Activated naive CD8-positive, alpha-beta T cell treated with anti-CD3 and anti-CD28 coated beads for 36 hours (primary cell): ENCODE measurements around the gene MEG3. TPM values are rescaled to one million over a fixed set of nuclear protein-coding genes. Genes with fewer than 3 reads are reported as not detected.

Experiments
- DNase-seq: peaks from one replicate; pipeline ENCODE4 v3.0.0; 2021
- H3K27ac Mint-ChIP-seq: one replicate; pipeline ENCODE4 v1.8.0; 2022; ENCODE audit warnings: mild to moderate bottlenecking, moderate library complexity, mixed read lengths
- H3K27me3 Mint-ChIP-seq: one replicate; pipeline ENCODE4 v1.8.0; 2022; ENCODE audit warnings: mild to moderate bottlenecking, mixed read lengths
- H3K36me3 Mint-ChIP-seq: one replicate; pipeline ENCODE4 v1.8.0; 2021; ENCODE audit warnings: mild to moderate bottlenecking, mixed read lengths
- H3K4me1 Mint-ChIP-seq: one replicate; pipeline ENCODE4 v1.8.0; 2021; ENCODE audit warnings: mixed read lengths
- H3K4me3 Mint-ChIP-seq: one replicate; pipeline ENCODE4 v1.8.0; 2022; ENCODE audit warnings: mild to moderate bottlenecking, moderate library complexity, mixed read lengths
- H3K9me3 Mint-ChIP-seq: one replicate; pipeline ENCODE4 v1.8.0; 2022; ENCODE audit warnings: mixed read lengths
- total RNA-seq, 2 experiments: library from RNA; stranded (reverse); gene quantifications; one replicate each; pipeline ENCODE4 v1.2.3, GENCODE V29; 2021

The MEG3 gene
- total RNA-seq, 2 experiments from 2014 or later, result 0.10 TPM; not detected in 1

DNA sequence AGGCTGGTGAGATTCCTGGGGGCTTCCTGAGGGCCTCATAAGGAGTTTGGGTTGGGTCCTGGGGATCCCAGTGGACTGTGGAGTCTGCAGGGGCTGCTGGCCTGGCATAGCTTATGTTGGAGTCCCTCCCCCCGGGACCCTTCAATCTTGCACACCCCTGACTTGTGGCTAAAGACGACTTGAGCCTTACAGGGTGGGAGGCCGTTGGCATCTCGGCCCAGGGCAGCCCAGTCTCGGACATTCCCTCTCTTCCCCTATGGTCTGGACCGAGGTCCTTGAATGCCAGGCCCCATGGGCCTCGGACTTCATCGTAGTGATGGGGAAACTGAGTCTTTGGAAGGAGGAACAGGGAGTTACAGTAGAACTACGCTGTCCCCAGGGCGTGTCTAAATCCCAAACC is 65.1 kb downstream of the MEG3 start:
- Mint-ChIP-seq H3K36me3 (no peaks in the 10 kb centered on the region), H3K9me3 (no peaks in the 10 kb centered on the region), H3K27me3 (peaks cover 12% of the 10 kb centered on the region), H3K4me3 (no peak overlapping the region), H3K4me1 (no peaks in the 10 kb centered on the region), H3K27ac (no peak overlapping the region)
- DNase-seq, result no peak

DNA sequence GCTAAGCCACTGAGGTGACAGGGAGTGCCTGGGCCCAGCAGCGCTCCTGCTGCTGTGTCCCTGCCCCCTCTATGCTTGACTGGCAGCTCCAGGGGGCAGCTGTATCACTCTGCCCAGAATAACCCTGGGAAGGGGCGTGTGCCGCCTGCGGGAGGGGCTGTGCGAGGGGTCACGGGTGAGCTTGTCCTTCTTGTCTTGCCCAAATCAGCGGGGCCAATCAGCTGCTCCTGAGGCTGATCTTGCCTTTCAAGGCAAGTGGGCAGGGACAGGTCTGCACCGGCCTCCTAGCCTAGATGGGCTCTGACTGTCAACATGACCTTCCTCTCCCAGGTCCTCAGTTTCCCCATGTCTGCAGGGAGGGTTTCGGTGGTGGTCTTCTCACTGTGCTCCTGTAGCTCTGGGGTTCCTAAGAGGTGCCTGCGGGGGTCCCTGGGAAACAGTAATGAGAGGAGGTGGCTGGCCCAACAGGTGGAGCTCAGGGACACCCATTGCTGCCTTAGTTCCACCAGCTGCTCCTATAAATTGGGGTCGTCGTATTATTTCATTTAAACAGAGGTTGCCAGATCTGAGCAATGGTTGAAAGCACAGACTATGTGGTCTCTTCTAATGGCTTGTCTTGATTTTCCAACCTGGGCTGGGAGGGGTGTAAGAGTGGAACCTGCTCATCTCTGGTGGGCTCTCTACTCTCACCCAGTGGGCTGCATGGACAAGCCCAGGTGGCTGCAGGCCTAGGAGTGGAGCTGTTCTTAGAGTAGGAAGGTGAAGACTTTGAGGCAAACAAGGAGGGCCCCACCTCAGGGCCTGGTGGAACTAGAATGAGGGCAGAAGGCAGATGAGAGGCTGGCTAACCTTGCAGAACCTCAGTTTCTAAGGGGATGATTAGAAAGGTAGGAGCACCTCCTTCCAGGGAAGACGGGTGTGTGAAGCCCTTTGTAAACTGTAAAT is 65.9 kb downstream of the MEG3 start:
- Mint-ChIP-seq H3K27ac (no peak overlapping the region), H3K4me1 (no peaks in the 10 kb centered on the region), H3K27me3 (peaks cover 15% of the 10 kb centered on the region), H3K9me3 (no peaks in the 10 kb centered on the region), H3K4me3 (no peak overlapping the region), H3K36me3 (no peaks in the 10 kb centered on the region)
- DNase-seq, result no peak

DNA sequence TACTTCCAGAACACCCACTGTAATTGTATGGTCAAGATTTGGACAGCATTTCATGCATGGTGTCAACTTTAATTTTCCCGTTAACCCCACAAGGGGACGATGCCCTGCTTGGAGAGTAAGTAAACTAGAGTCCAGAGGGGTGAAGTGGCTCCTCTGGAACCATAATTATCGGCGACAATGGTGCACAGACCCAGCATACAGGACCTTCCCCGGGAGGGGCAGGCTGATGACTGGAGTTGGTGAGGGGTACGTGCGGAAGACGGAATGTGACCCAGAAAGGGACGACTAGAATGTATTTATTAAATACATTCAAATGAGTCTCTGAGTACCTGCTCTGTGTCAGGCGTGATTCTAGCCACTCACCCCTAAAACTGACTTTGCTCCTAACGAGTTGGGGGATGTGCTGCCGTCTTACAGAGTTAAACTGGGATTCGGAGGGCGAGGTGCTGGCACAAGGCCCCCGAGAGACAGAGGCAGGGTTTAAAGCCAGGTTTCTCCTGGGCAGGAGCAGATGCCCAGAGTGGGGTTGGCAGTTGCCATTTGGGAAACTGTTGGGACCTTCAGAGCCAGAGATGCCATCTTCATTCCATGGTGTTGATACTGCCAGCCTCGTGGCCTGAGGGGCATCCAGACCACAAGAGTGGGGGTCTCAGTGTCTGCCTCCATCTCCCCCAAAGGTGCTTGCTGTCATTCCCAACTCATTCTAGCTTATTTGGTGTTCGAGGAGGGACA is 66.7 kb downstream of the MEG3 start:
- DNase-seq, result no peak
- H3K4me1 Mint-ChIP-seq, result no peaks in the 10 kb centered on the region
- no peak overlapping the region for H3K4me3 Mint-ChIP-seq
- no peak overlapping the region for H3K27ac Mint-ChIP-seq
- peaks cover 17% of the 10 kb centered on the region for H3K27me3 Mint-ChIP-seq
- H3K36me3 Mint-ChIP-seq, result no peaks in the 10 kb centered on the region
- no peaks in the 10 kb centered on the region for H3K9me3 Mint-ChIP-seq

DNA sequence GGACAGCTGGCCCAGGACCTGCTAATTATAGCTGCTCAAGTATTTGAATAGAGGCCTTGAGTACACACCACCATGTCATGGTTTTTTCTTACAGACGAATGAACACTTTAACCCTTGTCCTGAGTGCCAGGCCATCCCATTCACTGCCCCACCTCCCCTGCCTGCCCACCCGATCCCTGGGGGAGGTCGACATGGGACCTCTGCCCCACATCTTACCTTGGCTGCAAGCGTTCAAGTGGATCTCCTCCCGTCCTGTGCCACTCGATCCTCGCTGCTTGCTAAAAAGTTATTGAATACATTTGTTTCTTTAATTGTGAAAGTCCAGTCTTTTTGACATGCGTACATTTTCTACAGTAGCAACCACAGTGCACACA is 67.3 kb downstream of the MEG3 start:
- Mint-ChIP-seq H3K36me3 (no peaks in the 10 kb centered on the region), H3K4me1 (no peaks in the 10 kb centered on the region), H3K27me3 (peaks cover 20% of the 10 kb centered on the region), H3K27ac (no peak overlapping the region), H3K4me3 (no peak overlapping the region), H3K9me3 (no peaks in the 10 kb centered on the region)
- DNase-seq, result no peak

DNA sequence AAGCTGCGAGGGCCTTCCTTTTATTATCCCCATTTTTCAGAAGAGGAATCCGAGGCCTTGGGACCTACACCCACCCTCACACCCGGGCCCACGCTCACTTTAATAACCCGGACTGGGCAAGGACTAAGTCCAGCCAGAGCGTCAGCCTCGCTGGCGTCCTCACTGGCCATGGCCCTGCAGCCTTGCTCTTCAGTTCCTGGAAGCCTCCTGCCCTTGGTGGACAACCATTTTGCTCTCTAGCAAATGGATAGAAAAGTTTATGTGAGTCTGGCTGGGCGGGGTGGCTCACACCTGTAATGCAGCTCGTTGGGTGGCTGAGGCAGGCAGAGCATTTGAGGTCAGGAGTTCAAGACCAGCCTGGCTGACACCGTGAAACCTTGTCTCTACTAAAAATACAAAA is 67.8 kb downstream of the MEG3 start:
- no peak overlapping the region for H3K4me3 Mint-ChIP-seq
- peaks cover 21% of the 10 kb centered on the region for H3K27me3 Mint-ChIP-seq
- no peaks in the 10 kb centered on the region for H3K4me1 Mint-ChIP-seq
- no peaks in the 10 kb centered on the region for H3K9me3 Mint-ChIP-seq
- H3K36me3 Mint-ChIP-seq, result no peaks in the 10 kb centered on the region
- H3K27ac Mint-ChIP-seq, result no peak overlapping the region
- DNase-seq, result no peak

DNA sequence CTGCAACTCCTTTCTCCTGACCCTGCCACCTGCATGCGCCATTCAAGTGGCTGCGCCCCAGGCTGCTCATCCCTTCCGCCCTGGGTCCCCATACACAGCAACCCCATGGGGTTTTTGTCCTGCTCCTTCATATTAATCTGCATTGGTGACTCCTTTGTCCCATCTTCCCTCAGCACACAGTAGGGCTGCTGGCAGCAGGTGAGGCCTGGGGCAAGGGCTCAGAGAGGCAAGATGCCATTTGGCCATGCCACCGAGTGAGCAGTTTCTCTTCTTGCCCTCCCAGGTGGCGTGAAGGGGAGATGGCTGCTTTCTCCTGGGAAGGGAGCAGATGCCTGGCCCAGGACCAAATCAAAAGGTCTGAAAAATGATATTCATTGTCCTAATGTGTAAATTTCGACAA is 68.5 kb downstream of the MEG3 start:
- H3K4me1 Mint-ChIP-seq, result no peaks in the 10 kb centered on the region
- H3K9me3 Mint-ChIP-seq, result no peaks in the 10 kb centered on the region
- H3K27me3 Mint-ChIP-seq, result peaks cover 27% of the 10 kb centered on the region
- no peaks in the 10 kb centered on the region for H3K36me3 Mint-ChIP-seq
- H3K27ac Mint-ChIP-seq, result no peak overlapping the region
- no peak for DNase-seq
- no peak overlapping the region for H3K4me3 Mint-ChIP-seq

DNA sequence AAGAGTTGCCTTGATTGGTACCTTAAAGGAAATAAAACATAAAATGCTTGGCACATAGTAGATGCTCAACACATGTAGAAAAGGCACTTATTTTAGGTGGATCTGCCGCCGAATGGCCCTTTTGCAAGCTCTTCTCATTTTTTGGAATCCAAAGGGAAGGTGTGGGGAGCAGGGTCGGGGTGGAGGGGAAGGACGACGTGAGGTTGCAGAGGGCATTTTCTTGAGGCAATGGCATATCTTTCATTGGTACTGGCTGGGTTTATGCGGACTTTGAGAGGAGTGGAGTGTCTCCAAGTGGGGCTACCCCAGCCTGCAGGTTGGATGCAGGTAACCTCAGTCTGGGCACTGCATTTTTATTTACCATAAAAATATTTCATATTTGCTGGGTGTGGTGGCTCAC is 69.5 kb downstream of the MEG3 start:
- H3K27ac Mint-ChIP-seq, result no peak overlapping the region

DNA sequence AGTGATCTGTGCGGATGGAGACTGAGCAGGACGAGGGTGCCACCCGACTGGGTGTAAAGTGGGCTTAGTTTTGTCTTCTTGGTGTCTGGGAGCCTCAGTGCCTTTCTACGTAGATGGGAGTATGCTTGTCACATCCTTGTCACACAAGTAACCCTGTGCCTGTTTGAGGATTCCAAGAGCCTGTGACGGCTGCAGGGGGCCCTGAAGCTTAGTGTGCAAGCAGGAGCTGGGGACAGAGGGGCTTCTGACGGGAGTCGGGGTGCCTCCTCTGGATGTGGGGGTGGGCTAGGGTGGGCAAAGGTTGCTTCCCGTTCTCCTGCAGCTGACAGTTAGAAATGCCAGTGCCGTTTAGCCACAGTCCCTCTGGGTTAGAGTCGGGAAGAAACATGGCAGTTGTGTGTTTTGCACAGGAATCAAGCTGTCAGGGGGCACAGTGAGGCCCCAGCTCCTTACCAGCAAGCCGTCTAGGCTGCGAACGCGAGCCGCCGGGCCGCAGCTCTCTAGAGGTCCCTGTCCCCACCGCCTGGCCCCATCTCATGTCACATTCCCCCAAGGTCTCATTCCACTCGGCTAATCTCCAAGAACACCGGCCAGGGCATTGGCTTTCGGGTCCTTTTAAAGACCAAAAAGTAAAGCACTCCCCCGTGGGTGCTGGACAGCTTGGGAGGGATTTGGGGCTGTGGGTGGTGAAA is 70.6 kb downstream of the MEG3 start:
- DNase-seq, result no peak
- Mint-ChIP-seq H3K27ac (no peak overlapping the region), H3K27me3 (peaks cover 44% of the 10 kb centered on the region), H3K36me3 (no peaks in the 10 kb centered on the region), H3K4me3 (no peak overlapping the region), H3K4me1 (no peaks in the 10 kb centered on the region), H3K9me3 (no peaks in the 10 kb centered on the region)

More for the DNA sequence above, 69.5 kb downstream of the MEG3 start:
- H3K36me3 Mint-ChIP-seq, result no peaks in the 10 kb centered on the region
- no peaks in the 10 kb centered on the region for H3K4me1 Mint-ChIP-seq
- H3K4me3 Mint-ChIP-seq, result no peak overlapping the region
- no peaks in the 10 kb centered on the region for H3K9me3 Mint-ChIP-seq
- no peak for DNase-seq
- peaks cover 37% of the 10 kb centered on the region for H3K27me3 Mint-ChIP-seq

DNA sequence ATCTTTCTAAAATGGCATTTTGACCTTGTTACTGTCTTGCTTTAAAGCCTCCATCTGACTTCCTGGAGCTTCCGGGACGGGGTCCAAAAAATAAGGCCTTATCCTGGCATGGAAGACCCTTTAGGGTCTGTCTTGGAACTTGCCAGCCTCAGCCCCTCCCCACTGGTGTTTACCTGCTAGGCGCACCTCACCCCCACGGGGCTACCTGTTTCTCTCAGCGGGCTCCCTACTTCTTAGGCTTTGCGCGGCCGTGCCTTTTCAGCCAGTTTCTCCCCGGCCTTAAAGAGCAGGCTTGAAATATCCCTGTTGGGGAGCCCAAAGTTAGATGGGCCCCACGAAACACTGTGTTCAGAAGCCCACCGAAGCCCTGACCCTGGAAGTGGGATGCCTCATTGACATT is 72.5 kb downstream of the MEG3 start:
- DNase-seq, result no peak
- no peaks in the 10 kb centered on the region for H3K4me1 Mint-ChIP-seq
- H3K4me3 Mint-ChIP-seq, result no peak overlapping the region
- no peaks in the 10 kb centered on the region for H3K9me3 Mint-ChIP-seq
- H3K27ac Mint-ChIP-seq, result no peak overlapping the region
- no peaks in the 10 kb centered on the region for H3K36me3 Mint-ChIP-seq
- peaks cover 63% of the 10 kb centered on the region for H3K27me3 Mint-ChIP-seq

DNA sequence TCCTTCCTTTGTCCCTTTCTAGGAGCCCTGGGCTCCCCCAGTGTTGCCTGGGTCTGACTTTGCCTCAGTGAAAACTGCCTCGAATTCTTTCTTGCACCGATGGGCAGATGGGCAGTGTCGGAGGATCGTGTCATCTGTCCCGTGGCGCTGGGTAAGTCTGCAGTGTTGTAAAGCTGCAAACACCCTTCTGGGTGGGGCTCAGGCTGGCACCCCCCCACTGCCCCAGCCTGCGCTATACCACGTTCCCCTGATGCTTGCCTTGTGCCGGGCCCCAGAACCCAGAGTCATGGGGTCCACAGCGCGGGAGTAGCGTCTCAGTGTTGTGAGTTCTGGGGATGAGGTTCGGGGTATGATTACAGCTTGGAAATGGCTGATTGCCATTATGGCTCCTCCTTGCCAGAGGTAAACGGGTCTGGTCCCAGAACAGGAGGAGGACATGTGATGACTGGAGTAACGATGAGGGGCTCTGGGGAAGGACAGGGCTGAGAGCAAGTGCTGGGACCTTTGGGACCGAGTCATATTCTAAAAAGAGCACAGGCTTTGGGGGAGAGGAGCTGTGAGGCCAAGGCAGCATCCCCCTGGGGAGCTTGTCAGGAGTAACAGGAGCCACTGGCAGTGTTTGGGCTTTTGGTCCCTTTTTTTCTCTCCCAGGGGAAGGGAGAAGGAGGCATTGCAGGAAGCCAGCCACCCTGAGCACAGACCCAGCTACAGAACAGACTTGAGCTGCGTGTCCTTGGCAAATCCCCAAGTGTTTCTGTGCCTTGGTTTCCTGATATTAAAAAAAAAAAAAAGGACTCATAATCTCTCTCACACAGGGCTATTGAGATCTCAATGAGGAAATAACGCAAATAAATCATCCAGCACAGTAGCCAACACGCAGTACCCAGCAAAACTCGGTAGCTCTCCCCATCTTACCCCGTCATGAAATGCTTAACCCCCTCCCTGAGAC is 73.3 kb downstream of the MEG3 start:
- H3K9me3 Mint-ChIP-seq, result no peaks in the 10 kb centered on the region
- no peaks in the 10 kb centered on the region for H3K36me3 Mint-ChIP-seq
- H3K4me3 Mint-ChIP-seq, result no peak overlapping the region
- peaks cover 71% of the 10 kb centered on the region for H3K27me3 Mint-ChIP-seq
- no peak for DNase-seq
- no peaks in the 10 kb centered on the region for H3K4me1 Mint-ChIP-seq
- H3K27ac Mint-ChIP-seq, result no peak overlapping the region

DNA sequence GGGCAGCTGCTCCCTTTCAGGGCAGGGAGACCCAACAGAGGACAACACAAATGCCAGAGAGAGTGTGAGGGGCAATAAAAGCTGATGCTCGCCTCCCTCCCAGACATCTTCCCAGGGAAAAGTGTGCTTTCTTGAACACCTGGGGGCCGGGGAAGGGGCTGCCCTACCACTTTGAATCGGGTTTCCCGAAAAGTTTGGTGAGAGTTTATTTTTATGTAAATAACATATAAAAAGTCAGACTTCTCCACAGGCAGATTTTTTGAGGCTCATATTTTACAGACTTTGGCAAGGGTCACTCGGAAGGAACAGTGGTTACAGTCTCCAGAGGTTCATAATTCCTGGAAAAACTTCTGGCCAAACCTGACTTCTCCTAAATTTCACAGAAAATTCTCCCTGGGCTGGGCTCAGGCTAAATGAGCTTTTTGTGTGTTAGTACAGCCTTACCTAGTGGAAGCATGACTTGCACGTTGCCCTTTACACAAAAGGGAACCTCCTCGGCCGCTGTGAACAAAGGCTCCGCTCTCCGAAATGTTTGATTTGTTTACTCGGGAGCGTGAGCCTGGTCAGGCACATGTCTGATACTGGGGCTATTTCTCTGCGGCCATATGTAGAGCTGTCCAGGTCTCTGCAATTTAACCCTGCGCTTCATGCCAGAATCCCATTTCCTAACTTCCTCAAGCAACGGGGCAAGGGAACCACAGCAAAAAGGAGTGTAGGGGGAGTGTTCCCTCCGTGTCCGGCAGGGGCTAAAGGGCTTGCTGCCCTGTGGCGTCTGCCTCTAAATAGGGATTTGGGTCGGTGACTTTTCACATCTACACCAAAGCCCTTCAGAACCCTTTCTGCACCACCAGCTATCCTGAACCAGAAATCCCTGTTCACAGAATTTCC is 74.2 kb downstream of the MEG3 start:
- Mint-ChIP-seq H3K4me1 (no peaks in the 10 kb centered on the region), H3K27me3 (peaks cover 79% of the 10 kb centered on the region), H3K9me3 (no peaks in the 10 kb centered on the region), H3K4me3 (no peak overlapping the region), H3K36me3 (no peaks in the 10 kb centered on the region), H3K27ac (no peak overlapping the region)
- no peak for DNase-seq

DNA sequence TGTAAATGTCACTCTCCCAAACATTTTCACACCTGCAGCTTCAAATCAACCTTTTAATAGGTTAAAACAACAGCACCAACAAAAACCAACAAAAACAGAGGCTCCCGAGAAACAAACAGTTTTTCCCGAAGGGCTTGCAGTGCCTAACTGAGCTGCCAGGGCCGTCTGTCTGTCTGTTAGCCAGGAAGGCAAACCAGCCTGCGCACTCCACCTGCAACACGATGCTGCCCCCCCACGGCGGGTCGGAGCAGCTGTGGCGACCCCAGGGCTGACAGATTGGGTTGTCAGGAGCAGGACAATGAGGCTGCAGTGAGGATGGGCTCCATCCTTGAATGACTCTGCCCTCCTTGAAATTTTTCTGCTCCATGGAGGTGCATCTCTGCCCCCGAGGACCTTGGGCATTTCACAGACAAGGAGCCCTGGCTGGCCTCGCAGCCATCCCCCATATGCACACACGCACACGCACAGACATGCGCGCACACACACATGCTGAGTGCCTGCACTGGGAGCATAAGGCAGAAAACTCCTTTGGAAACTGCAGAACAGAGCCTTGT is 75.0 kb downstream of the MEG3 start:
- Mint-ChIP-seq H3K4me1 (no peaks in the 10 kb centered on the region), H3K4me3 (no peak overlapping the region), H3K36me3 (no peaks in the 10 kb centered on the region), H3K9me3 (no peaks in the 10 kb centered on the region), H3K27ac (no peak overlapping the region), H3K27me3 (peaks cover 80% of the 10 kb centered on the region)
- peak; percentile 23 for DNase-seq

DNA sequence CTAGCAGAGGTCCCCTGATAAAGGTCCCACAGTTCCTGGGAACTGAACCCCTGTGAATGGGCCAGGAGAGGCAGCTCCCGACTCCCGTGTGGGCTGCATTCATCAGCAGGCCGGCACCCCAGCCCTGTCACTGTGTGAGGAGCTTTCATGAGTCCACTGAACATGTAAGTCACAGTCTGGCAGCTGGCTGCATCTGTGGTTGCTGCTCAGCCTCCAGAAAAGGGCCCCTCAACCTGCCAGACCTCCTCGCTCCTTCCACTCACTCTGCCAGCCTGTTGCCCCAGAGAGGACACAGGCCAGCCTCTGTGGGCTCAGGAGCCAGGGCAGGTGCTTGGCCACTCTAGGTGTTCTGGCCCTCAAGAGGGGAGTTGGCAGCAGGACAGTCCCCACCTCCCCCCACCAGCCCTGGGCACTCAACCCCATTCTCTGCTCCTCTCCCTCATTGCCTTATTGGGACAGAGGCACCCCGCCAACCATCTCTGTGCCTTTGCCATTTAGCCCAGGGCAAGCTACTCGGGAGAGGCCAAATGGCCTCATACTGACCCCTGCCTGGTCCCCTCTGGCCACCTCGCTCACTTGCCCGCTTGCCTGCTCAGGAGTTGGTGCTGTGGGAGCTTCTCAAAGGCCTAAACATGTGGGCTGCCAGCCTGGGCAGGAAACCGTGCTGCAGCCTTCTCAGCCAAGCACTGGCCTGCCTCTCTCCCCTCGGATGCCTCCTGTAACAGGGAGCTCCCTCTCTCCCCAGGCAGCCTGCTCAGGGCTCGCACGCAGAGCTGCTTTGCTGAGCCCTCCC is 75.7 kb downstream of the MEG3 start:
- Mint-ChIP-seq H3K27ac (no peak overlapping the region), H3K4me3 (no peak overlapping the region), H3K36me3 (no peaks in the 10 kb centered on the region), H3K27me3 (peaks cover 75% of the 10 kb centered on the region), H3K4me1 (no peaks in the 10 kb centered on the region), H3K9me3 (no peaks in the 10 kb centered on the region)
- no peak for DNase-seq
